Prostate gland (tissue), 2 donors: ENCODE results near the gene MYBPC2.

Experiments
- POLR2A ChIP-seq: fragments of 450-650 bp; IDR thresholded peaks from one replicate; pipeline ENCODE4 v1.6.1; 2016; ENCODE audit warnings: antibody characterized with exemption, mild to moderate bottlenecking
- TF ChIP-seq, protein P1 (sequence below), 4 experiments: fragments of 200-600 bp in 2 of 4; fragments of 450-650 bp in 2 of 4; sonication (generic) in 2 of 4; IDR thresholded peaks; 1 replicate in 3 of 4; 2 replicates in 1 of 4; pipeline ENCODE4 v1.5.1; 2016 to 2019; ENCODE audit warnings: antibody characterized with exemption in 4 of 4, mild to moderate bottlenecking in 2 of 4, moderate library complexity in 2 of 4

GRCh38 chr19:50511069-50511822 lies 78.6 kb downstream of the MYBPC2 start, which contains the start of gene JOSD2:
- TF ChIP-seq, protein P1, sequence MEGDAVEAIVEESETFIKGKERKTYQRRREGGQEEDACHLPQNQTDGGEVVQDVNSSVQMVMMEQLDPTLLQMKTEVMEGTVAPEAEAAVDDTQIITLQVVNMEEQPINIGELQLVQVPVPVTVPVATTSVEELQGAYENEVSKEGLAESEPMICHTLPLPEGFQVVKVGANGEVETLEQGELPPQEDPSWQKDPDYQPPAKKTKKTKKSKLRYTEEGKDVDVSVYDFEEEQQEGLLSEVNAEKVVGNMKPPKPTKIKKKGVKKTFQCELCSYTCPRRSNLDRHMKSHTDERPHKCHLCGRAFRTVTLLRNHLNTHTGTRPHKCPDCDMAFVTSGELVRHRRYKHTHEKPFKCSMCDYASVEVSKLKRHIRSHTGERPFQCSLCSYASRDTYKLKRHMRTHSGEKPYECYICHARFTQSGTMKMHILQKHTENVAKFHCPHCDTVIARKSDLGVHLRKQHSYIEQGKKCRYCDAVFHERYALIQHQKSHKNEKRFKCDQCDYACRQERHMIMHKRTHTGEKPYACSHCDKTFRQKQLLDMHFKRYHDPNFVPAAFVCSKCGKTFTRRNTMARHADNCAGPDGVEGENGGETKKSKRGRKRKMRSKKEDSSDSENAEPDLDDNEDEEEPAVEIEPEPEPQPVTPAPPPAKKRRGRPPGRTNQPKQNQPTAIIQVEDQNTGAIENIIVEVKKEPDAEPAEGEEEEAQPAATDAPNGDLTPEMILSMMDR (IDR thresholded peaks at IDR 0.05), result peak in 1 of 4 experiments; percentile 41
- TF ChIP-seq POLR2A, result peak; percentile 61
